Ecto neural progenitor cell (in vitro differentiated cells): ENCODE results near the gene ALPP.
"Not testable (repeated sequence)": the region's sequence is repeated elsewhere in the genome, so short reads cannot be mapped to it uniquely, and the experiment has no call there.

ENCODE experiments used
- DNase-seq: peaks from one replicate; pipeline ENCODE4 v3.0.0-alpha.2; 2018; ENCODE audit warnings: low spot score

ALPP gene

DNA sequence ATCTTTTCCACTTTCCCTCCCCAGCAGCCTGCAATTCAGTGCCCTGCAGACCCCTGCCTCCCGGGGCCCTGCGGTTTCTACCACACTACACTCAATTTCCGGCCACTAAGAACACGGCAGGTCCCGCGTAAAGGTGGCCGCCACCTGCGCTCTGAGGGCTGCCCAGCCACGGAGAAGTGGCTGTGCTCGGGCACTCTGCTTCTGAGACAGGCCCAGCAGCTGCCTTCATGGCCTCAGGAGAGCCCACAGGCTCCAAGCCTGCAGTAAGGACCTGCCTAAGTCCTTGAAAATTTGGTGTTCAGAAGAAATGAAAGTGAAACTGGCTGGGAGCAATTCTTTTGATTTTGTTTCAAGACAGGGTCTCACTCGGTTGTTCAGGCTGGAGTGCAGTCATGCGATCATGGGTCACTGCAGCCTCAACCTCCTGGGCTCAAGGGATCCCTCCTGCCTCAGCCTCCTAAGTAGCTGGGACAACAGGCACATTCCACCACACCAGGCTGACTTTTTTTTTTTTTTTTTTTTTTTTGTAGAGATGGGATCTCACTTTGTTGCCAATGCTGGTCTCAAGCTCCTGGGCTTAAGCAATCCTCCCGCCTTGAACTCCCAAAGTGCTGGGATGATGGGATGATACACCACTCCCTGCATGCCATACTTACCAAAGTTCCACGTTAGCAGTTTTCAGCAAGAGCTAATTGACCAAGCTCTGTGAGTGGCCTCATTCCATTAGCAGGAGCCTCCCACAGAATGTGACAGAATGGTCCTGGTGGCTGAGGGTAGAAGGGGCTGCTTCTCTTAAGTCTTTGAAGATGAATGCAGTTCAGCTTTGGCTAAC lies 14.6 kb upstream of the ALPP start:
- DNase-seq, result no peak

GRCh38 chr2:232364806-232365594 lies 13.6 kb upstream of the ALPP start:
- not testable (repeated sequence) for DNase-seq

DNA sequence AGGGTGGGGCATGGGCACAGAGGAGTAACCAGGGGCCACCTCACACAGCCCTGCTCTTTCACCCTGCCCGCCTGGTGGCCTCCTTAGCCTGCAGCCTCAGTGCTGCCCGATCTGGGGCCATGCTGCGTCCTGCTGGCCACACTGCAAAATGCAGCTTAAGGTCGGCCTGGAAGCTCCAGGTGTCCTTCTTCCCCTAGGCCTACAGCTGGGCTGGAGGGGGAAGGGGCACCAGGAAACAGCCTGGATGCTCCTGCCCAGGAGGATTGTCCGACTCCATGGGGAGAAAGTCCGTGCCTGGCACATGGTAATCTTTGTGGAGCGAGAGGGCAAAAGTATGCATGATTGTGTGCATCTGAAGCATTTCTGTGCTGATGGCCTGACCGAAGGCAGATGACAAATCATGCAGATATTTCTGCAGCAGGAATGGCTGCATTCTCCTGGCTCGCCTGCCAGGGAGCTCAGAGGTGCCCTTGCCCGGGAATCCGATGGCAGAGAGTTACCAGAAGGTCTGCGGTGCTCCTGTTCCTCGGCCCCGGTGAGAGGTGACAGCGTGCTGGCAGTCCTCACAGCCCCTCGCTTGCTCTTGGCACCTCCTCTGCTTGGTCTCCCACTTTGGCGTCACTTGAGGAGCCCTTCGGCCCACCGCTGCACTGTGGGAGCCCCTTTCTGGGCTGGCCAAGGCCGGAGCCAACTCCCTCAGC lies 12.8 kb upstream of the ALPP start:
- DNase-seq, result peak; percentile 72

GRCh38 chr2:232366461-232366860 lies 12.1 kb upstream of the ALPP start:
- DNase-seq, result not testable (repeated sequence)

GRCh38 chr2:232367016-232367415 lies 11.5 kb upstream of the ALPP start:
- DNase-seq, result no peak

DNA sequence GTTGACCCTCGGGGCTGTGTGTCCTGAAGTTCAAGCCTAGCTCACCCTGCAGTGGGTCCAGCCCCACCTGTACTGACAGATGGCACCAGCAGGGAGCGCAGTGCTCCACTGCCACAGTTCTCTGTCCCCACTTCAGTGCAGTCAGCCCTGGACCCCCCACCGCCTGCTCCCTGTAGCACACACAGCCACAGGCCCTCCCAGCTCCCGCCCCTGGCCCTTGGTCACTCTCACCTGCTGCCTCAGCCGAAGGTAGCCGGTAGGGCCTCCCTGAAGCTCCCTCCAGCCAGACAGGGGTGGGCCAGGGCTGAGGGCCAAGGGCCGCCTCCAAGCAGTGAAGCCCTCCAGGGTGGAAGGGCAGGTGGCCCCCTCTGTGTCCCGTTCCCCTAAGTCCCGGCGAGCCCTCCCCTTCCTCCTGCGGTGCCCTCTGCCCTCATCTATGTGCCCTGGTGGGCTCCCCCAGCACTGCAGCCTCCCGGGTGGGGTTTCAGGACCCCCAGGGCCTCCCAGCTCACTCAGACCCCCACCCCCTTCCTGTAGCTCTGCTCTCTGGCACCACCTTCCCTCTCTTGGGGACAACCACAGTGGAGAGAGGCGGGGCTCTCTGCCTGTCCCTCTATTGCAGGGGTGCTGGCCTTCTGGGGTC lies 10.8 kb upstream of the ALPP start:
- peak; percentile 78 for DNase-seq

- DNase-seq, result peak; percentile 49
Observed at GRCh38 chr2:232368311-232368731, 10.2 kb upstream of the ALPP start.

DNA sequence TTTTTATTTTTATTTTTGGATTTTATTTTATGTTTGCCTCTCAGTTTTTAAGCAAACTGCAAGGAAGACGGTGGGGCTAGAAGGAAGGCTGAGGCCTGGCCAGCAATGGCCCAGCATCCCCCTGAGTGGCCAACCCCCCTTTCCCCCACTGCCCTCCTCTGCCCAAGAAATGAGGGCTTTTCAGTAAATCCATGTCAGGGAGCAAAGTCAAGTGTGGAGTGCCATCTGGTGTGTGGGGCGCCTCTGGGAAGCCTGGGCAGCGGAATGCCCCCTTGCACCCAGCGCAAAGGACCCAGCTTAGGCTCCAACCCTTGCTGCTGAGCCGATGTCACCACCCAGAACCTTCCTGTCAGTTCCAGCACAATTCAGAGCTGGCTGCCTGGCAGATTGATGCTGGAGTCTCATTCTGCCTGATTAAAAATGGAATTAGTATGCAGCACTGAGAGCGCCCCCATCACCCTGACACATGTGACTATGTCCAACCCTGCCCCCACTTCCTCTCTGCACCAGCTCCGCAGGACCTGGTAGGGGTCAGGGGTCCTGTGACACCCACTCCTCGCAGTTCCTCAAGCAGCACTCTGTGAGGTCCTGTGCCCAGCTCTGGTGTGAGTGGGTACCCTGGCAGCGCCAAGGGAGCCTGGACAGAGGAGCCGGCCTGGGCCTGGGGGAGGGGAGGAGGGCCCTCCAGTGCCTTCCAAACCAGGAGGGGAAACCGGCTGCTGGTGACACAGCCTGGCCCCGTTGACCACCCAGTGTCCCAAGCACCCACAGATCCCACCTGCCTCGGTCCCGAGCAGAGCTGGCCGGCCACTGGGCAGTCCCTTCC lies 9.2 kb upstream of the ALPP start:
- DNase-seq, result peak; percentile 55

- peak; percentile 58 for DNase-seq
Observed at GRCh38 chr2:232370007-232370406, 8.5 kb upstream of the ALPP start.

DNA sequence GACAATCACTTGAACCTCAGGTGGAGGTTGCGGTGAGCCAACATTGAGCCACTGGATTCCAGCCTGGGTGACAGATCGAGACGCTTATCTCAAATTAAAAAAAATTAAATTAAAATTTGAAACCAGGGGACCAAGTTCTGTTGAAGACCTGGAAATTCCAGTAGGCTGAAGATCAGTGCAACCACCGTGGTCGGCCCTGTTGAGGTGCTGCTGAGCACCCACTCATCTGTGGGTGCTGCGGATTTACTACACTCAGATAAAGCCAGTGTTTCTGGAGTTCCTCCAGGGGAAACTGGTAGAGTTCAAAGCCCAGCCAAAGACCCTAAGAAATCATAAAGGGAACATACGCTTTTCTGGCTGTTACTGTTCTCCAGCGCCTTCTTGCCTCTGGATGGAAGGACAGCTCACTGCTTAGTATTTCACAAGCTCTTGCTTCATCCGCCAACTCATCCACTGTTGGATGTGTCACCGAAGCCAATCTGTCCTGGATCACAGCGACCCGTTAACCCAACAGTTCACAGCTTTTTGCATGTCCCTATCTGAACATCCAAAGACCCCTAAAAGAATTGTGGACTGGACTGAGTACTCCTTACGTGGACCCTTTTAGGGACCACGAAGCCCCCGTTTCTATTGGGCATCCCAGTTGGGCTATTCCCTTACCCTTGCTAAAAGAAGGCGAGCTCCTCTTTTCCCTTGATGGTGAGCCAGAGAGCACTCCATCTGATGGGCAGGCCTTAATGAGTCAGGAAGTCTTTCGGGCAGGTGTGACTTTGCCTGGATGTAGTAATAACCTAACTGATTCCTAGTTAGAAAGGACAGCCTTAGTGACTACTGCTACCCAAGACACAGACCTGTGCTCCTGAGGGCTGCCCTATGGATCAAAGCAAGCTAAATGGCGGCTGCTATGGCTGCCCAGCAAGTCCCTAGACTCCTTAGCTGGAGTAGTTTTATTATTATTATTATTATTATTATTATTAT lies 6.0 kb upstream of the ALPP start:
- DNase-seq, result no peak

DNA sequence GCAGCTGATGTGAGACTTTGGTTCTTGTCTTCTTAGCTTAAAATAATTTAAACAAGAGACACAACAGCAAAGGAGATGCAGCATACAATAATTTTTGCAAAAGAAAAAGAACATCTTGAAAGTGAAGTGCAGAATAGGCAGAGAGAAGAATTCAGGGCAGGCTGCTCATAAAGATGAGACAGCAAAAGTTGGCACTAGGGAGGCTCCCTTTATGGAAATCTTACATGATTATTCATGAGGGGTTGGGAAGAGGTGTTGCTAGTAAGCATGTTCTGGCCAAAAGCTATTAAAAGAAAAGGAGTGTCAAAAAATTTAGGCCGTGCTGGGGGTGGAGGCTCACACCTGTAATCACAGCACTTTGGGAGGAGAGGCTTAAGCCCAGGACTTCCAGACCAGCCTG lies 4.2 kb upstream of the ALPP start:
- DNase-seq, result no peak

GRCh38 chr2:232375164-232375563 lies 3.4 kb upstream of the ALPP start:
- DNase-seq, result no peak

- no peak for DNase-seq
Observed at GRCh38 chr2:232376260-232376659, 2.3 kb upstream of the ALPP start.

DNA sequence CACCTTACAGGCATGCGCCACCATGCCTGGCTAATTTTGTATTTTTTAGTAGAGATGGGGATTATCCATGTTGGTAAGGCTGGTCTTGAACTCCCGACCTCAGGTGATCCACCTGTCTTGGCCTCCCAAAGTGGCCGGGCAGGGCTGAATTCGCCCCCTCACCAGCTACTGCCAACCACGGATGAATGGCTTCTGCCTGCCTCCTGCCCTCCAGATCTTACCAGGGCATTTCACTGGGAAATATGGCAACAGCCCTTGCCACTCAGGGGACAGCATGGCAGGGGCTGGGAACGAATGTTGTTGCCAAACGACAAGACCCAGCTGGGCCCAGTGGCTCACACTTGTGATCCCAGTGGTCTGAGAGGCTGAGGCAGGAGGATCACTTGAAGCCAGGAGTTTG lies 1.8 kb upstream of the ALPP start:
- DNase-seq, result no peak

DNA sequence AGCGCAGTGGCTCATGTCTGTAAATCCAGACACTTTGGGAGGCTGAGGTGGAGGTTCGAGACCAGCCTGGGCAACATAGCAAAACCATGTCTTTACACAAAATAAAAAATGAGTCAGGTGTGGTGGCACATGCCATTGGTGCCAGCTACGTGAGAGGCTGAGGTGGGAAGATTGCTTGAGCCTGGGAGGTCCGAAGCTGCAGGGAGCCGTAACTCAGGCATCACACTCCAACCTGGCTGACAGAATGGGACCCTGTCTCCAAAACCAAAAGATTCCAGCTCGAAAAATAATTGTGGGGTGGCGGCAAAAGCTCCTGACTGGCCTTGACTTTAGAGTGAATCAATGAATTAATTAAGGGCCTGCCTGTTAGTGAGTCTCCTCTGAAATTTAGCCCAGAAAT lies 1.2 kb upstream of the ALPP start:
- no peak for DNase-seq

DNA sequence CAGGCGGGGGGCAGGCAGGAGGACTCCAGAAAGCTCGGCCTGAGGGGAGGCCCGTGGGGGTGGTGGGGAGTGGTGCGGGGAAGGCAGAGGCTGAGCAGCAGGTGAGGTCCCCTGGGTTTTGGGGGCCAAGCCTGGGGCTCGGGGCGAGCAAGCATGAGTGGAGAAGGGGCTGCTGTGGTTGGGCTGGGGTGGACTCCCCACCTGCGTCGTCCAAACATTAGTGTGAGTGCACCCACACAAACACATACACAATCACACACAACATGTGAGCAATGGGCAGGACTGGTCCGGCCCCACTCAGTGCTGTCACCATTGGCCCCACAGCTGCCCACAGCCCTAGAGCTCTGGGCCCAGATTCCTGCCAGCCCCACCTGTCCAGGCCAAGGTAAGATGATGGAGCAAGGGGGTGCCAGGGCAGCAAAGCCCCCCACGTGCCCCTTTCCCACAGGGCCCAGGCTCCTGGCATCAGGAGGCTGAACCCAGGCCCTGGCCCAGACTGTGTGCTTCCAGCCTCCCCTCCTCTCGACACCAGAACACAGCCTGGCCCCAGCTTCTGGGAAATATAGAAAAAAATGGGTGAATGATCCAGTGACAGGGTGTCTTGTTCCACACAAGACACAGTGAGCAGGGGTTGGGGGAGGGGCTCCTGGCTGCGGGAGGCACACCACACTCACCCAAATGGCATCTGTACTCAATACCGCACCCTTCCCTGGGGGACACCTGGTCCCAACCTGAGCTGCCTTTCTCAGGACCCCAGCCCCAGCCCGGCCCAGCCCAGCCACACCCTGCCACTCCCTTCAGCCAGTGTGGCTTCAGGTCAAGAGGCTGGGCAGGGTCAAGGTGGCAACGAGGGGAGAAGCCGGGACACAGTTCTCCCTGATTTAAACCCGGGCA lies 463 bp upstream of the ALPP start:
- DNase-seq, result no peak

GRCh38 chr2:232379610-232380590 lies 1.3 kb downstream of the ALPP start:
- not testable (repeated sequence) for DNase-seq
